K562 (cell line): ENCODE measurements around the gene MEGF10. TPM values are rescaled to one million over a fixed set of nuclear protein-coding genes. Genes with fewer than 3 reads are reported as not detected.

Experiments
- ATAC-seq: fragments of 200-7000 bp; cut with Tn5 transposase; 3 replicates; pipeline ENCODE4 v1.9.1; 2020; ENCODE audit warnings: moderate library complexity
- BruUV-seq: library from RNA; stranded (reverse); fragments of 400-500 nt; replicated peaks from 2 replicates; lab custom pipeline; 2021; lab: Mats Ljungman, UMichigan
- CTCF ChIA-PET: fragments of 300-600 bp; formaldehyde crosslinking; extraction: SDS; loops from one replicate; lab custom pipeline; 2021; ENCODE audit warnings: low intra/inter-chr PET ratio; lab: Yijun Ruan, JAX
- POLR2A ChIA-PET: fragments of 300-600, 350-650 bp; sonication (Branson Sonifier 250); formaldehyde crosslinking; extraction: SDS; loops from one replicate; lab custom pipeline; 2021; ENCODE audit warnings: antibody characterized with exemption, inconsistent platforms; lab: Yijun Ruan, JAX
- DNase-seq, 4 experiments: peaks; one replicate each; pipeline versions ENCODE4 v3.0.0 to v3.0.0-alpha.2; 2011 to 2018; ENCODE audit warnings: low spot score in 3 of 4, mixed read lengths in 3 of 4; ENCODE audit errors: extremely low read depth in 1 of 4
- FAIRE-seq: peaks from 2 replicates; lab custom pipeline; 2011; peaks lifted over from hg19 to GRCh38; lab: Jason Lieb, UNC
- H2AFZ ChIP-seq: 2 replicates; pipeline ENCODE4 v1.6.0; 2011; ENCODE audit warnings: low read depth, low read length, control low read depth, inconsistent platforms
- H3K27ac ChIP-seq: fragments of 200-600 bp; 3 replicates; pipeline ENCODE4 v1.8.0; 2011; ENCODE audit warnings: low read depth, mild to moderate bottlenecking, control low read depth, inconsistent platforms, low read length, moderate library complexity, mixed read lengths; ENCODE audit errors: extremely low read depth
- H3K27me3 ChIP-seq, 2 experiments: fragments of 300-600 bp in 1 of 2; 2 replicates in 1 of 2; 3 replicates in 1 of 2; pipeline versions ENCODE4 v1.6.0 to v1.8.0; 2011; ENCODE audit warnings: inconsistent platforms in 2 of 2, low read length in 2 of 2, mild to moderate bottlenecking in 1 of 2, mixed read lengths in 1 of 2, moderate library complexity in 1 of 2; ENCODE audit not compliant: control insufficient read depth in 2 of 2, insufficient read depth in 2 of 2
- H3K36me3 ChIP-seq: fragments of 300-600 bp; 3 replicates; pipeline ENCODE4 v1.8.0; 2011; ENCODE audit warnings: mild to moderate bottlenecking, low read length, inconsistent platforms; ENCODE audit not compliant: control insufficient read depth, insufficient read depth
- H3K4me1 ChIP-seq, 2 experiments: fragments of 200-600 bp in 1 of 2; replicated peaks in 1 of 2; 2 replicates in 1 of 2; 3 replicates in 1 of 2; pipeline versions ENCODE4 v1.5.1 to v1.8.0; 2011; ENCODE audit warnings: inconsistent platforms in 2 of 2, low read length in 2 of 2, mild to moderate bottlenecking in 1 of 2, mixed read lengths in 1 of 2, moderate library complexity in 1 of 2; ENCODE audit not compliant: control insufficient read depth in 2 of 2, insufficient read depth in 2 of 2
- H3K4me2 ChIP-seq: 2 replicates; pipeline ENCODE4 v1.6.1; 2011; ENCODE audit warnings: low read length, control low read depth, inconsistent platforms, mixed read lengths; ENCODE audit not compliant: insufficient read depth
- H3K4me3 ChIP-seq: fragments of 200-600 bp; sonication (generic), shearing (Covaris generic); 2 replicates; pipeline ENCODE4 v1.5.1; 2016; ENCODE audit warnings: control low read depth, inconsistent platforms
- H3K79me2 ChIP-seq: fragments of 200-600 bp; 3 replicates; pipeline ENCODE4 v1.8.0; 2011; ENCODE audit warnings: low read length, inconsistent platforms; ENCODE audit not compliant: control insufficient read depth, insufficient read depth
- H3K9ac ChIP-seq, 2 experiments: 2 replicates each; pipeline versions ENCODE4 v1.6.0 to v1.6.1; 2011; ENCODE audit warnings: low read depth in 2 of 2, low read length in 2 of 2, control low read depth in 1 of 2, inconsistent platforms in 1 of 2, mild to moderate bottlenecking in 1 of 2, mixed read lengths in 1 of 2; ENCODE audit not compliant: insufficient read depth in 1 of 2
- H3K9me1 ChIP-seq: one replicate; pipeline ENCODE4 v1.6.0; 2011; ENCODE audit warnings: inconsistent platforms, mild to moderate bottlenecking, low read length, moderate library complexity; ENCODE audit not compliant: control insufficient read depth, insufficient read depth
- H3K9me3 ChIP-seq: replicated peaks from 2 replicates; pipeline ENCODE4 v1.5.1; 2011; ENCODE audit warnings: low read depth, low read length, inconsistent platforms; ENCODE audit not compliant: control insufficient read depth, insufficient read depth
- H4K20me1 ChIP-seq: replicated peaks from 2 replicates; pipeline ENCODE4 v1.6.1; 2011; ENCODE audit warnings: low read length, inconsistent platforms, mixed read lengths; ENCODE audit not compliant: control insufficient read depth, insufficient read depth
- ASH1L ChIP-seq: fragments of 450-650 bp; IDR thresholded peaks from 2 replicates; pipeline ENCODE4 v1.6.1; 2018; ENCODE audit warnings: borderline replicate concordance, mild to moderate bottlenecking, low read depth; ENCODE audit not compliant: partially characterized antibody
- CHD1 ChIP-seq: fragments of 200-600 bp; sonication (generic); IDR thresholded peaks from one replicate; pipeline ENCODE4 v1.6.1; 2012; ENCODE audit warnings: mild to moderate bottlenecking, moderate library complexity, low read length, inconsistent platforms
- DMBX1 ChIP-seq: fragments of 250-450 bp; sonication (Bioruptor Pico); IDR thresholded peaks from 2 replicates; pipeline ENCODE4 v1.8.0; 2022; ENCODE audit warnings: inconsistent platforms, mild to moderate bottlenecking, moderate library complexity, borderline replicate concordance
- E2F3 ChIP-seq: fragments of 250-450 bp; sonication (Bioruptor Pico); IDR thresholded peaks from 2 replicates; pipeline ENCODE4 v1.4.0; 2020; ENCODE audit warnings: mild to moderate bottlenecking
- FOXP1 ChIP-seq: sonication (generic); formaldehyde crosslinking; IDR thresholded peaks from 2 replicates; pipeline ENCODE4 v1.8.0; 2022; ENCODE audit warnings: mild to moderate bottlenecking, missing genetic modification reagents
- NCOA2 ChIP-seq, 2 experiments: fragments of 450-650 bp; IDR thresholded peaks; 2 replicates each; pipeline ENCODE4 v1.6.1; 2018; ENCODE audit warnings: mild to moderate bottlenecking in 2 of 2, moderate library complexity in 1 of 2; ENCODE audit not compliant: partially characterized antibody in 2 of 2
- POLR3A ChIP-seq: IDR thresholded peaks from 2 replicates; pipeline ENCODE4 v1.6.1; 2011; ENCODE audit warnings: borderline replicate concordance, mild to moderate bottlenecking, moderate library complexity; ENCODE audit not compliant: insufficient read length, insufficient read depth; ENCODE audit errors: extremely low read depth
- RBM25 ChIP-seq: fragments of 200-400 bp; formaldehyde crosslinking; IDR thresholded peaks from 2 replicates; pipeline ENCODE4 v1.6.1; 2018; ENCODE audit warnings: low read length, low read depth, moderate library complexity; ENCODE audit not compliant: severe bottlenecking
- SMC3 ChIP-seq: conservative IDR thresholded peaks from 2 replicates; pipeline ENCODE4 v1.6.1; 2011; ENCODE audit warnings: low read depth, low read length, improper control_type of control experiment; ENCODE audit not compliant: insufficient read depth
- TFAP4 ChIP-seq: sonication (generic); formaldehyde crosslinking; IDR thresholded peaks from 2 replicates; pipeline ENCODE4 v1.8.0; 2022; ENCODE audit warnings: missing genetic modification reagents, mild to moderate bottlenecking, moderate library complexity, borderline replicate concordance
- TSC22D4 ChIP-seq: fragments of 450-650 bp; IDR thresholded peaks from 2 replicates; pipeline ENCODE4 v1.6.1; 2016; ENCODE audit warnings: missing genetic modification characterization, missing biosample characterization, control low read depth
- ZNF165 ChIP-seq: fragments of 250-450 bp; sonication (Bioruptor Pico); IDR thresholded peaks from 2 replicates; pipeline ENCODE4 v1.4.0; 2020; ENCODE audit warnings: borderline replicate concordance
- ZNF197 ChIP-seq: fragments of 200-800 bp; sonication (Bioruptor generic); IDR thresholded peaks from 2 replicates; pipeline ENCODE4 v1.6.1; 2016; ENCODE audit warnings: low read depth, missing genetic modification characterization, missing compliant biosample characterization
- ZNF583 ChIP-seq: fragments of 250-450 bp; sonication (Bioruptor Pico); IDR thresholded peaks from 2 replicates; pipeline ENCODE4 v1.4.0; 2020
- ZNF609 ChIP-seq: sonication (generic); formaldehyde crosslinking; IDR thresholded peaks from 2 replicates; pipeline ENCODE4 v1.8.1; 2023; ENCODE audit warnings: missing genetic modification reagents, mild to moderate bottlenecking, borderline replicate concordance
- WGBS: fragments of 100-300 bp; shearing (Covaris generic); methylation state at CpG from one replicate; pipeline ENCODE4 v1.1.6; 2016; ENCODE audit warnings: low coverage, mixed read lengths; ENCODE audit not compliant: insufficient coverage; ENCODE audit errors: missing lambda C conversion rate; 5-methylcytosine and 5-hydroxymethylcytosine counted together
- in situ Hi-C: fragments of 300-500 bp; cut with MboI; formaldehyde crosslinking; loops from 4 replicates; pipeline ENCODE4 v1.15.0; 2018; ENCODE audit warnings: inconsistent platforms, mixed read lengths
- intact Hi-C: fragments of 100-400 bp; cut with micrococcal nuclease; formaldehyde crosslinking; loops from 2 replicates; pipeline ENCODE4 v1.14.2; 2022
- polyA plus RNA-seq, 8 experiments: library from polyadenylated mRNA; depleted of rRNA in 4 of 8; stranded (reverse) in 5 of 8; unstranded in 3 of 8; fragments of >200 nt; fragmentation: Nextera tagmentation in 2 of 8; fragmentation: Illumina TruSeq in 1 of 8; extraction: Ambion mirVana in 2 of 8; extraction: Trizol in 1 of 8; gene quantifications; 2 replicates each; pipeline versions ENCODE4 v1.2.1 to v1.2.3, GENCODE V29; 2011 to 2014; ENCODE audit warnings: inconsistent platforms in 1 of 8, missing spikeins in 1 of 8
- total RNA-seq, 7 experiments: library from RNA; depleted of rRNA in 6 of 7; stranded (reverse); fragments of >200 nt in 6 of 7; fragmentation: Illumina TruSeq in 2 of 7; extraction: Trizol in 2 of 7; gene quantifications; 2 replicates each; pipeline versions ENCODE4 v1.2.1 to v1.2.3, GENCODE V29; 2011 to 2021; ENCODE audit warnings: low replicate concordance in 1 of 7

The MEGF10 gene
- total and polyA plus RNA-seq, 9 of the 15 experiments (the other 6 are each of a cell fraction or from before 2014, with no cell fraction given), result 0.07 TPM; not detected in 8

- Histone ChIP-seq H3K9ac (no peak overlapping the region), H3K4me1 (no peaks in the 10 kb centered on the region), H4K20me1 (no peaks in the 10 kb centered on the region), H3K36me3 (no peaks in the 10 kb centered on the region), H3K4me2 (no peak overlapping the region), H3K79me2 (no peaks in the 10 kb centered on the region), H2AFZ (no peak overlapping the region), H3K9me3 (no peaks in the 10 kb centered on the region), H3K27ac (no peak overlapping the region), H3K4me3 (no peak overlapping the region), H3K27me3 (peaks cover 0 to 7% of the 10 kb centered on the region in 2 experiments; a peak in 2 of 5 replicates), H3K9me1 (no peaks in the 10 kb centered on the region)
- intact Hi-C loops, result no loop called here
- WGBS, result 0% methylated on average over 5 of the region's 5 CpGs
- BruUV-seq, result no TSS peak
- FAIRE-seq (no peak), DNase-seq (no peak), ATAC-seq (no peak)
- ChIA-PET CTCF (no interaction called here), POLR2A (interaction anchor here (0.7 to 1.5 kb wide), 2 partner anchors 9 to 75 kb away, joined by 3 read pairs; no protein-coding TSS in a partner anchor)
- in situ Hi-C loops, result no loop called here
- no peak for TF ChIP-seq TFAP4 (CRISPR knock-in tag)
- no peak for TF ChIP-seq E2F3 (CRISPR knock-in tag)
- TF ChIP-seq SMC3, result no peak
- TF ChIP-seq NCOA2 (IDR thresholded peaks at IDR 0.05; ENCODE audit: partially characterized antibody in 2 of 2), result no peak
- no peak for TF ChIP-seq POLR3A
- TF ChIP-seq ZNF583 (CRISPR knock-in tag), result no peak
- no peak for TF ChIP-seq ASH1L
- TF ChIP-seq RBM25, result no peak
- TF ChIP-seq FOXP1 (CRISPR knock-in tag), result no peak
- no peak for TF ChIP-seq ZNF197 (CRISPR knock-in tag)
- no peak for TF ChIP-seq DMBX1 (CRISPR knock-in tag)
- TF ChIP-seq CHD1, result no peak
- no peak for TF ChIP-seq ZNF609 (CRISPR knock-in tag)
- no peak for TF ChIP-seq TSC22D4 (tag)
- TF ChIP-seq ZNF165 (CRISPR knock-in tag), result no peak
These were observed 110.5 kb downstream of the MEGF10 start for GRCh38 chr5:127400946-127401670.
